Measurements from ENCODE around the gene NCAN. TPM values are rescaled to one million over a fixed set of nuclear protein-coding genes. Genes with fewer than 3 reads are reported as not detected.

The NCAN gene
- total RNA-seq, 1 experiment from 2014 or later: 0.15 TPM

- DNase-seq (ENCODE audit: low read depth, low spot score): no peak
- BruUV-seq (replicated peaks): no TSS peak
- no peak for ATAC-seq
- Histone ChIP-seq H3K27ac (ENCODE audit: low read length) (no peak overlapping the region), H3K4me3 (ENCODE audit: low read depth in 2 of 2, low read length in 2 of 2) (no peak overlapping the region), H3K4me1 (ENCODE audit: control insufficient read depth, insufficient read depth, low read length) (no peaks in the 10 kb centered on the region), H3K27me3 (ENCODE audit: control insufficient read depth, insufficient read depth, low read length) (no peaks in the 10 kb centered on the region; the same call in 1 of the 2 replicates), H3K9me3 (ENCODE audit: control insufficient read depth, insufficient read depth, low read depth, low read length) (no peaks in the 10 kb centered on the region), H3K36me3 (ENCODE audit: control insufficient read depth, insufficient read depth, low read length) (no peaks in the 10 kb centered on the region)
- in situ Hi-C loops (cut with HindIII; ENCODE audit: low pct_unique_long_range_greater_than_20kb, low sequenced_read_pairs): no loop called here
- CTCF ChIA-PET: no interaction called here
- POLR2A ChIA-PET: no interaction called here
- TF ChIP-seq SIN3A (IDR thresholded peaks at IDR 0.05; ENCODE audit: borderline replicate concordance, insufficient read depth, low read depth, low read length) (no peak), REST (IDR thresholded peaks at IDR 0.05; ENCODE audit: insufficient read depth in 1 of 2, low read depth in 2 of 2, low read length in 1 of 2) (no peak), POLR2AphosphoS5 (IDR thresholded peaks at IDR 0.05; ENCODE audit: low read depth, low read length) (no peak), TCF7L2 (IDR thresholded peaks at IDR 0.05; ENCODE audit: low read depth, low read length) (no peak)
- TF ChIP-seq, protein P1, sequence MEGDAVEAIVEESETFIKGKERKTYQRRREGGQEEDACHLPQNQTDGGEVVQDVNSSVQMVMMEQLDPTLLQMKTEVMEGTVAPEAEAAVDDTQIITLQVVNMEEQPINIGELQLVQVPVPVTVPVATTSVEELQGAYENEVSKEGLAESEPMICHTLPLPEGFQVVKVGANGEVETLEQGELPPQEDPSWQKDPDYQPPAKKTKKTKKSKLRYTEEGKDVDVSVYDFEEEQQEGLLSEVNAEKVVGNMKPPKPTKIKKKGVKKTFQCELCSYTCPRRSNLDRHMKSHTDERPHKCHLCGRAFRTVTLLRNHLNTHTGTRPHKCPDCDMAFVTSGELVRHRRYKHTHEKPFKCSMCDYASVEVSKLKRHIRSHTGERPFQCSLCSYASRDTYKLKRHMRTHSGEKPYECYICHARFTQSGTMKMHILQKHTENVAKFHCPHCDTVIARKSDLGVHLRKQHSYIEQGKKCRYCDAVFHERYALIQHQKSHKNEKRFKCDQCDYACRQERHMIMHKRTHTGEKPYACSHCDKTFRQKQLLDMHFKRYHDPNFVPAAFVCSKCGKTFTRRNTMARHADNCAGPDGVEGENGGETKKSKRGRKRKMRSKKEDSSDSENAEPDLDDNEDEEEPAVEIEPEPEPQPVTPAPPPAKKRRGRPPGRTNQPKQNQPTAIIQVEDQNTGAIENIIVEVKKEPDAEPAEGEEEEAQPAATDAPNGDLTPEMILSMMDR (IDR thresholded peaks at IDR 0.05): no peak
- intact Hi-C loops (cut with micrococcal nuclease; ENCODE audit: unreplicated experiment): no loop called here
Observed at GRCh38 chr19:19257836-19258588, 46.3 kb downstream of the NCAN start.

- DNase-seq (ENCODE audit: low read depth, low spot score) (no peak), ATAC-seq (no peak)
- Histone ChIP-seq H3K9me3 (ENCODE audit: control insufficient read depth, insufficient read depth, low read depth, low read length) (no peaks in the 10 kb centered on the region), H3K4me3 (ENCODE audit: low read depth in 2 of 2, low read length in 2 of 2) (no peak overlapping the region), H3K36me3 (ENCODE audit: control insufficient read depth, insufficient read depth, low read length) (no peaks in the 10 kb centered on the region), H3K27ac (ENCODE audit: low read length) (no peak overlapping the region), H3K4me1 (ENCODE audit: control insufficient read depth, insufficient read depth, low read length) (no peaks in the 10 kb centered on the region), H3K27me3 (ENCODE audit: control insufficient read depth, insufficient read depth, low read length) (no peaks in the 10 kb centered on the region; the same call in 1 of the 2 replicates)
- no TSS peak for BruUV-seq (replicated peaks)
- CTCF ChIA-PET: no interaction called here
- POLR2A ChIA-PET: no interaction called here
- in situ Hi-C loops (cut with HindIII; ENCODE audit: low pct_unique_long_range_greater_than_20kb, low sequenced_read_pairs) (no loop called here), intact Hi-C loops (cut with micrococcal nuclease; ENCODE audit: unreplicated experiment) (no loop called here)
- TF ChIP-seq POLR2AphosphoS5 (IDR thresholded peaks at IDR 0.05; ENCODE audit: low read depth, low read length) (no peak), REST (IDR thresholded peaks at IDR 0.05; ENCODE audit: insufficient read depth in 1 of 2, low read depth in 2 of 2, low read length in 1 of 2) (no peak), TCF7L2 (IDR thresholded peaks at IDR 0.05; ENCODE audit: low read depth, low read length) (no peak), SIN3A (IDR thresholded peaks at IDR 0.05; ENCODE audit: borderline replicate concordance, insufficient read depth, low read depth, low read length) (no peak)
- TF ChIP-seq, protein P1 (IDR thresholded peaks at IDR 0.05): no peak
Observed at GRCh38 chr19:19258589-19259338, 47.0 kb downstream of the NCAN start.
